ENCODE measurements around the gene DKK3.

GRCh38 chr11:11995601-11996000, 12.8 kb downstream of the DKK3 start:
- TF ChIP-seq CTCF (conservative IDR thresholded peaks at IDR 0.05; ENCODE audit: low read depth in 2 of 2) (no peak), POLR2AphosphoS5 (IDR thresholded peaks at IDR 0.05; ENCODE audit: low read depth) (no peak), EZH2 (IDR thresholded peaks at IDR 0.05; ENCODE audit: low read depth, unreplicated experiment) (no peak), EZH2phosphoT487 (IDR thresholded peaks at IDR 0.05; ENCODE audit: unreplicated experiment) (no peak), JUNB (IDR thresholded peaks at IDR 0.05; ENCODE audit: unreplicated experiment) (no peak), REST (IDR thresholded peaks at IDR 0.05; ENCODE audit: unreplicated experiment) (no peak), CREB1 (CRISPR knock-in tag; IDR thresholded peaks at IDR 0.05; ENCODE audit: low read depth) (no peak), STAT1 (IDR thresholded peaks at IDR 0.05; ENCODE audit: unreplicated experiment) (no peak), ZNF331 (CRISPR knock-in tag; IDR thresholded peaks at IDR 0.05; ENCODE audit: low read depth) (no peak), ETS1 (IDR thresholded peaks at IDR 0.05) (no peak), NANOG (IDR thresholded peaks at IDR 0.05; ENCODE audit: borderline replicate concordance) (no peak)
